RWPE2 (cell line): Measurements from ENCODE around the gene NPRL2.

ENCODE experiments used
- ATAC-seq: fragments of 200-7000 bp; cut with Tn5 transposase; 3 replicates; pipeline ENCODE4 v1.9.1; 2021; ENCODE audit warnings: low read depth
- DNase-seq: peaks from one replicate; pipeline ENCODE4 v3.0.0-alpha.2; 2020; ENCODE audit warnings: low spot score
- H3K27ac ChIP-seq: fragments of 450-650 bp; 2 replicates; pipeline ENCODE4 v1.5.1; 2017; ENCODE audit warnings: mild to moderate bottlenecking; ENCODE audit not compliant: poor library complexity, severe bottlenecking
- H3K27me3 ChIP-seq: fragments of 250-450 bp; sonication (Bioruptor Pico); 2 replicates; pipeline ENCODE4 v1.5.1; 2021; ENCODE audit warnings: mild to moderate bottlenecking, moderate library complexity; ENCODE audit not compliant: insufficient read depth, poor library complexity, severe bottlenecking
- H3K36me3 ChIP-seq: fragments of 250-450 bp; sonication (Bioruptor Pico); 2 replicates; pipeline ENCODE4 v1.5.1; 2020; ENCODE audit warnings: low read depth, mild to moderate bottlenecking, moderate library complexity
- H3K4me1 ChIP-seq: fragments of 250-450 bp; sonication (Bioruptor Pico); 2 replicates; pipeline ENCODE4 v1.5.1; 2021; ENCODE audit warnings: mild to moderate bottlenecking, moderate library complexity; ENCODE audit not compliant: insufficient read depth, poor library complexity, severe bottlenecking
- H3K4me3 ChIP-seq: fragments of 250-450 bp; sonication (Bioruptor Pico); 2 replicates; pipeline ENCODE4 v1.5.1; 2021; ENCODE audit warnings: mild to moderate bottlenecking, moderate library complexity; ENCODE audit not compliant: severe bottlenecking
- H3K9me3 ChIP-seq: fragments of 250-450 bp; sonication (Bioruptor Pico); 2 replicates; pipeline ENCODE4 v1.5.1; 2021; ENCODE audit warnings: mild to moderate bottlenecking, moderate library complexity; ENCODE audit not compliant: severe bottlenecking
- CTCF ChIP-seq: fragments of 450-650 bp; IDR thresholded peaks from one replicate; pipeline ENCODE4 v1.5.1; 2017; ENCODE audit warnings: mild to moderate bottlenecking, moderate library complexity; ENCODE audit not compliant: poor library complexity, severe bottlenecking

Gene NPRL2

GRCh38 chr3:50298836-50299637 is 51.5 kb downstream of the NPRL2 start, which contains the start of the genes HYAL3 and NAA80:
HYAL3 (minus strand) TSS chr3:50299405; CDS start chr3:50295602, 3,803 bp downstream.
NAA80 (minus strand) TSS chr3:50299405; CDS start chr3:50297463, 1,942 bp downstream.
- peak within 1 kb of the TSS; percentile 63 for H3K4me3 ChIP-seq
- no peaks in the 10 kb centered on the region for H3K27me3 ChIP-seq
- H3K4me1 ChIP-seq: peaks cover 9% of the 10 kb centered on the region
- TF ChIP-seq CTCF: peak; percentile 35
- DNase-seq: peak; percentile 99
- peak within 1 kb of the TSS; percentile 95 for H3K27ac ChIP-seq
- ATAC-seq: peak; percentile 77
- H3K9me3 ChIP-seq: no peaks in the 10 kb centered on the region
- H3K36me3 ChIP-seq: no peaks in the 10 kb centered on the region

- Histone ChIP-seq H3K27ac (peak overlapping the region; percentile 95), H3K36me3 (no peaks in the 10 kb centered on the region), H3K9me3 (no peaks in the 10 kb centered on the region), H3K4me1 (peaks cover 9% of the 10 kb centered on the region), H3K4me3 (peak overlapping the region; percentile 63), H3K27me3 (no peaks in the 10 kb centered on the region)
- no peak for TF ChIP-seq CTCF
- DNase-seq (no peak), ATAC-seq (no peak)
Measured at GRCh38 chr3:50297896-50298725, 52.5 kb downstream of the NPRL2 start.

- Histone ChIP-seq H3K9me3 (no peaks in the 10 kb centered on the region), H3K27ac (no peak overlapping the region), H3K27me3 (no peaks in the 10 kb centered on the region), H3K4me3 (no peak overlapping the region), H3K36me3 (no peaks in the 10 kb centered on the region), H3K4me1 (peaks cover 9% of the 10 kb centered on the region)
- TF ChIP-seq CTCF: no peak
- DNase-seq (no peak), ATAC-seq (no peak)
Measured at GRCh38 chr3:50297384-50297775, 53.2 kb downstream of the NPRL2 start.
